ENCODE results near the gene TEX2.
A peak's percentile ranks its signal among the peaks of the same experiment; 100 is the strongest.

TEX2 gene

GRCh38 chr17:64157669-64158180, 105.3 kb downstream of the TEX2 start:
- no peak for DNase-seq (ENCODE audit: low read depth)

GRCh38 chr17:64156670-64157069, 106.4 kb downstream of the TEX2 start:
- DNase-seq (ENCODE audit: low read depth): no peak

GRCh38 chr17:64155751-64156544, 107.1 kb downstream of the TEX2 start:
- DNase-seq (ENCODE audit: low read depth): no peak

GRCh38 chr17:64155129-64155528, 107.9 kb downstream of the TEX2 start:
- DNase-seq (ENCODE audit: low read depth): no peak

GRCh38 chr17:64154717-64155116, 108.3 kb downstream of the TEX2 start:
- DNase-seq (ENCODE audit: low read depth): no peak

- no peak for DNase-seq (ENCODE audit: low read depth)
Observed at GRCh38 chr17:64154313-64154695, 108.8 kb downstream of the TEX2 start.

GRCh38 chr17:64153565-64154312, 109.3 kb downstream of the TEX2 start:
- DNase-seq (ENCODE audit: low read depth): no peak

- no peak for DNase-seq (ENCODE audit: low read depth)
Observed at GRCh38 chr17:64152428-64153125, 110.5 kb downstream of the TEX2 start.

- no peak for DNase-seq (ENCODE audit: low read depth)
Observed at GRCh38 chr17:64151016-64151368, 112.1 kb downstream of the TEX2 start.

GRCh38 chr17:64150237-64151015, 112.6 kb downstream of the TEX2 start:
- no peak for DNase-seq (ENCODE audit: low read depth)

GRCh38 chr17:64149196-64149595, 113.9 kb downstream of the TEX2 start:
- no peak for DNase-seq (ENCODE audit: low read depth)

- DNase-seq (ENCODE audit: low read depth): no peak
Observed at GRCh38 chr17:64148699-64149098, 114.4 kb downstream of the TEX2 start.

GRCh38 chr17:64148017-64148631, 114.9 kb downstream of the TEX2 start:
- DNase-seq (ENCODE audit: low read depth): no peak

- DNase-seq (ENCODE audit: low read depth): no peak
Observed at GRCh38 chr17:64147110-64148016, 115.7 kb downstream of the TEX2 start.

GRCh38 chr17:64146418-64147109, 116.5 kb downstream of the TEX2 start:
- no peak for DNase-seq (ENCODE audit: low read depth)

- DNase-seq (ENCODE audit: low read depth): peak; percentile 88
Observed at GRCh38 chr17:64145751-64146417, 117.2 kb downstream of the TEX2 start.

- no peak for DNase-seq (ENCODE audit: low read depth)
Observed at GRCh38 chr17:64145375-64145750, 117.7 kb downstream of the TEX2 start.

GRCh38 chr17:64139542-64139941, 123.5 kb downstream of the TEX2 start:
- no peak for DNase-seq (ENCODE audit: low read depth)

GRCh38 chr17:64138441-64138840, 124.6 kb downstream of the TEX2 start:
- DNase-seq (ENCODE audit: low read depth): no peak
